OCI-LY3 (cell line): ENCODE results near the gene SIPA1.

ENCODE experiments used
- H2AFZ ChIP-seq: fragments of 200-600, 300-600 bp; shearing (Covaris generic); 2 replicates; pipeline ENCODE4 v1.6.0; 2014; ENCODE audit warnings: antibody characterized with exemption, low read depth, low read length
- H3K27ac ChIP-seq: fragments of 200-600, 300-600 bp; sonication (generic); 2 replicates; pipeline ENCODE4 v1.5.1; 2014; ENCODE audit warnings: mild to moderate bottlenecking, low read length, moderate library complexity, mixed read lengths
- H3K27me3 ChIP-seq: fragments of 200-600, 300-600 bp; sonication (generic); 2 replicates; pipeline ENCODE4 v1.6.1; 2014; ENCODE audit warnings: low read depth, low read length, mixed read lengths
- H3K36me3 ChIP-seq: fragments of 200-600, 300-600 bp; sonication (generic); replicated peaks from 2 replicates; pipeline ENCODE3; 2014; ENCODE audit warnings: low read depth, low read length, mixed read lengths
- H3K4me1 ChIP-seq: fragments of 300-600, 200-600 bp; sonication (generic); 2 replicates; pipeline ENCODE4 v1.6.1; 2014; ENCODE audit warnings: low read length, mixed read lengths
- H3K4me2 ChIP-seq: fragments of 200-600, 300-600 bp; sonication (generic); 2 replicates; pipeline ENCODE4 v1.6.1; 2014; ENCODE audit warnings: low read length, mixed read lengths
- H3K4me3 ChIP-seq: fragments of 300-600, 200-600 bp; sonication (generic); 2 replicates; pipeline ENCODE4 v1.5.1; 2014; ENCODE audit warnings: antibody characterized with exemption, mild to moderate bottlenecking, low read length, moderate library complexity
- H3K79me2 ChIP-seq: fragments of 300-600, 200-600 bp; shearing (Covaris generic); 2 replicates; pipeline ENCODE4 v1.6.1; 2014; ENCODE audit warnings: mild to moderate bottlenecking, low read length, mixed read lengths
- H3K9ac ChIP-seq: fragments of 300-600, 200-600 bp; shearing (Covaris generic); 2 replicates; pipeline ENCODE4 v1.6.0; 2014; ENCODE audit warnings: mild to moderate bottlenecking, low read length, moderate library complexity
- H3K9me3 ChIP-seq: fragments of 200-600, 300-600 bp; shearing (Covaris generic); 2 replicates; pipeline ENCODE4 v1.6.1; 2014; ENCODE audit warnings: low read length, mixed read lengths; ENCODE audit not compliant: insufficient read depth
- H4K20me1 ChIP-seq: fragments of 200-600, 300-600 bp; sonication (generic); 2 replicates; pipeline ENCODE4 v1.6.1; 2016; ENCODE audit warnings: low read length, mixed read lengths; ENCODE audit not compliant: insufficient read depth
- EZH2phosphoT487 ChIP-seq: fragments of 200-600 bp; shearing (Covaris generic); IDR thresholded peaks from 2 replicates; pipeline ENCODE4 v1.6.1; 2018; ENCODE audit warnings: antibody characterized with exemption, mixed run types, low read depth
- TF ChIP-seq, protein P1 (sequence below): fragments of 200-600, 300-600 bp; sonication (generic); IDR thresholded peaks from 2 replicates; pipeline ENCODE4 v1.5.1; 2014; ENCODE audit warnings: antibody characterized with exemption, low read length, low read depth

The SIPA1 gene

DNA sequence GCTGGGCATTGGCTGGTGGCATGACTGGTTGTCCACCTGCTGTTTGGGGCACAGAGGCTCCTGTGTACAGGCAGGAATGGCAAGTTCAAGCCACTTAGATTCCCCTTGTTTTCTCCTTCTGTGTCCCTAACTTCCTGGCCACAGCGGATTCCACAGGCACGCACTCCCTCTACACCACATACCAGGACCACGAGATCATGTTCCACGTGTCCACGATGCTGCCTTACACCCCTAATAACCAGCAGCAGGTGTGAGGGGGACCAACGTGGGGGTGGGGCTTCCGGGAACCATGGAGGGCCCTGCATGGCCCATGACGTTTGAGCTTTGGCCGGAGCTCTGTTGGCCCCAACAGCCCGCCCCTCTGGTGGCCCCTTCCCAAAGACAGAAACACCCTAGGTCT lies 7.8 kb downstream of the SIPA1 start:
- Histone ChIP-seq H3K9ac (no peak overlapping the region), H3K4me1 (peaks cover 3% of the 10 kb centered on the region), H2AFZ (no peak overlapping the region), H3K36me3 (peaks cover 63% of the 10 kb centered on the region), H3K79me2 (peaks cover 5% of the 10 kb centered on the region; the same call in 1 of the 2 replicates), H3K4me2 (no peak overlapping the region), H3K4me3 (no peak overlapping the region), H3K9me3 (no peaks in the 10 kb centered on the region), H4K20me1 (no peaks in the 10 kb centered on the region), H3K27ac (no peak overlapping the region), H3K27me3 (no peaks in the 10 kb centered on the region)
- TF ChIP-seq, protein P1, sequence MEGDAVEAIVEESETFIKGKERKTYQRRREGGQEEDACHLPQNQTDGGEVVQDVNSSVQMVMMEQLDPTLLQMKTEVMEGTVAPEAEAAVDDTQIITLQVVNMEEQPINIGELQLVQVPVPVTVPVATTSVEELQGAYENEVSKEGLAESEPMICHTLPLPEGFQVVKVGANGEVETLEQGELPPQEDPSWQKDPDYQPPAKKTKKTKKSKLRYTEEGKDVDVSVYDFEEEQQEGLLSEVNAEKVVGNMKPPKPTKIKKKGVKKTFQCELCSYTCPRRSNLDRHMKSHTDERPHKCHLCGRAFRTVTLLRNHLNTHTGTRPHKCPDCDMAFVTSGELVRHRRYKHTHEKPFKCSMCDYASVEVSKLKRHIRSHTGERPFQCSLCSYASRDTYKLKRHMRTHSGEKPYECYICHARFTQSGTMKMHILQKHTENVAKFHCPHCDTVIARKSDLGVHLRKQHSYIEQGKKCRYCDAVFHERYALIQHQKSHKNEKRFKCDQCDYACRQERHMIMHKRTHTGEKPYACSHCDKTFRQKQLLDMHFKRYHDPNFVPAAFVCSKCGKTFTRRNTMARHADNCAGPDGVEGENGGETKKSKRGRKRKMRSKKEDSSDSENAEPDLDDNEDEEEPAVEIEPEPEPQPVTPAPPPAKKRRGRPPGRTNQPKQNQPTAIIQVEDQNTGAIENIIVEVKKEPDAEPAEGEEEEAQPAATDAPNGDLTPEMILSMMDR = no peak
- TF ChIP-seq EZH2phosphoT487 = no peak

DNA sequence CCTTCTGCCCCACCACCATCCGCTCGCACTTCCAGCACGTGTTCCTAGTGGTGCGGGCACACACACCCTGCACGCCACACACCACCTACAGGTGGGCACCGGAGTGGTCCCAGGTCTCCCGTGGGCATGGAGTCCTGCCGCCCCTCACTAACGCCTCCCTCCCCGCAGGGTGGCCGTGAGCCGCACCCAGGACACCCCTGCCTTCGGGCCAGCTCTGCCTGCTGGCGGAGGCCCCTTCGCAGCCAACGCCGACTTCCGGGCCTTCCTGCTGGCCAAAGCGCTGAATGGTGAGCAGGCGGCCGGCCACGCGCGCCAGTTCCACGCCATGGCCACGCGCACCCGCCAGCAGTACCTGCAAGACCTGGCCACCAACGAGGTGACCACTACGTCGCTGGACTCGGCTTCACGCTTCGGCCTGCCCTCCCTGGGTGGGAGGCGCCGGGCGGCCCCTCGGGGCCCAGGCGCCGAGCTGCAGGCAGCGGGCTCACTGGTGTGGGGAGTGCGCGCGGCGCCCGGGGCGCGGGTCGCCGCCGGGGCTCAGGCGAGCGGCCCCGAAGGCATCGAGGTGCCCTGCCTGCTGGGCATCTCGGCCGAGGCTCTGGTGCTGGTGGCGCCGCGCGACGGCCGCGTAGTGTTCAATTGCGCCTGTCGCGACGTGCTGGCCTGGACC lies 8.5 kb downstream of the SIPA1 start:
- TF ChIP-seq EZH2phosphoT487 = no peak
- TF ChIP-seq, protein P1 = no peak
- peaks cover 2% of the 10 kb centered on the region; the same call in 1 of the 2 replicates for H4K20me1 ChIP-seq
- H3K27me3 ChIP-seq = no peaks in the 10 kb centered on the region
- H3K36me3 ChIP-seq = peaks cover 62% of the 10 kb centered on the region
- H3K4me2 ChIP-seq = no peak overlapping the region
- H3K4me1 ChIP-seq = no peaks in the 10 kb centered on the region
- H3K9me3 ChIP-seq = no peaks in the 10 kb centered on the region
- no peaks in the 10 kb centered on the region for H3K79me2 ChIP-seq
- H3K27ac ChIP-seq = no peak overlapping the region
- no peak overlapping the region for H2AFZ ChIP-seq
- H3K9ac ChIP-seq = no peak overlapping the region
- no peak overlapping the region for H3K4me3 ChIP-seq

DNA sequence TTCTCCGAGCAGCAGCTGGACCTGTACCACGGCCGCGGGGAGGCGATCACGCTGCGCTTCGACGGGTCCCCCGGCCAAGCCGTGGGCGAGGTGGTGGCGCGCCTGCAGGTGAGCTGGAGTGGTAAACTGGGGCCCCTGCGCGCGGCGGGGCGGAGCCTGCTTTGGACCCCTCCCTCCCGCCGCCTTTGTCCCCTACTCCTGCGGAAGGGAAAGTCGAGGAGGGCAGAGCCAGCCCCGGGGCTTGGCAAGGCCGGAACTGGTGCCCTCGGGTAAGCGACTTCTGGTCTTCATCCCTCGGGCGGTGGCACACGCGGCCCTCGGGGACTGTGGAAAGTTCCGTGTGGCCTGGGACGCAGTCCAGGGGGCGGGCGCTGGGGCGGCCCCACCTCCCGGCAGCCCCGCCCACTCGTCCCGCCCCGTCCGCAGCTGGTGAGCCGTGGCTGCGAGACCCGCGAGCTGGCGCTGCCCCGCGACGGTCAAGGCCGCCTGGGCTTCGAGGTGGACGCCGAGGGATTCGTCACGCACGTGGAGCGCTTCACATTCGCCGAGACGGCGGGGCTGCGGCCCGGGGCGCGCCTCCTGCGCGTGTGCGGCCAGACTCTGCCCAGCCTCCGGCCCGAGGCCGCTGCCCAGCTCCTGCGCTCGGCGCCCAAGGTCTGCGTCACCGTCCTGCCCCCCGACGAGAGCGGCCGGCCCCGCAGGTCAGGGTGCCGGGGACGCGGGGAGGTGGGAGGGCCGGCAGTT lies 9.2 kb downstream of the SIPA1 start:
- no peak overlapping the region for H3K9ac ChIP-seq
- H3K4me1 ChIP-seq = peaks cover 4% of the 10 kb centered on the region
- H3K27ac ChIP-seq = no peak overlapping the region
- TF ChIP-seq, protein P1 = no peak
- no peak for TF ChIP-seq EZH2phosphoT487
- H3K36me3 ChIP-seq = peaks cover 58% of the 10 kb centered on the region
- no peaks in the 10 kb centered on the region for H3K79me2 ChIP-seq
- no peak overlapping the region for H3K4me3 ChIP-seq
- no peaks in the 10 kb centered on the region for H3K9me3 ChIP-seq
- H4K20me1 ChIP-seq = peaks cover 6% of the 10 kb centered on the region
- no peak overlapping the region for H3K4me2 ChIP-seq
- H2AFZ ChIP-seq = no peak overlapping the region
- H3K27me3 ChIP-seq = no peaks in the 10 kb centered on the region

DNA sequence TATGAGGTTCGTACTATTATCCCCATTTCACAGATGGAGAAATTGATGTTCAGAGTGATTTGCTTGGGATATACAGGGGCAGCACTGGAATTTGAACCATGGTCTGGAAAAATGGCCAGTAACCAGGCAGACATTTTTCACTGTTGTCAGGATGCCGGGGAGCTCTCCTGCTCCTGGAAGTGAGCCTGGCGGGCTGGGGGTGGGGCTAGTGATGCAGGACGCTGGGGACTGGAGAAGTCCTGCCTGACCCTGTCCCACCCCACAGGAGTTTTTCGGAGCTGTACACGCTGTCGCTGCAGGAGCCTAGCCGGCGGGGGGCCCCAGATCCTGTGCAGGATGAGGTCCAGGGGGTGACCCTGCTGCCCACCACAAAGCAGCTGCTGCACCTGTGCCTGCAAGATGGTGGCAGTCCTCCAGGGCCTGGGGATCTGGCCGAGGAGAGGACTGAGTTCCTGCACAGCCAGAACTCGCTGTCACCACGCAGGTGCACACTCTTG lies 11.1 kb downstream of the SIPA1 start:
- peaks cover 53% of the 10 kb centered on the region for H3K36me3 ChIP-seq
- H3K9me3 ChIP-seq = no peaks in the 10 kb centered on the region
- H3K4me1 ChIP-seq = peaks cover 15% of the 10 kb centered on the region
- H3K9ac ChIP-seq = no peak overlapping the region
- no peak overlapping the region for H2AFZ ChIP-seq
- no peaks in the 10 kb centered on the region for H3K79me2 ChIP-seq
- H3K4me2 ChIP-seq = no peak overlapping the region
- H4K20me1 ChIP-seq = peaks cover 6% of the 10 kb centered on the region
- H3K4me3 ChIP-seq = no peak overlapping the region
- TF ChIP-seq, protein P1 = no peak
- no peak for TF ChIP-seq EZH2phosphoT487
- H3K27me3 ChIP-seq = no peaks in the 10 kb centered on the region
- no peak overlapping the region for H3K27ac ChIP-seq
